HK-2 (cell line): ENCODE measurements around the gene SOD1.

Experiments used
- DNase-seq: peaks from one replicate; pipeline ENCODE4 v3.0.0-alpha.2; 2018; ENCODE audit not compliant: unreplicated experiment

Gene SOD1

GRCh38 chr21:31682620-31683019, 23.1 kb downstream of the SOD1 start:
- no peak for DNase-seq

GRCh38 chr21:31683029-31683428, 23.5 kb downstream of the SOD1 start:
- DNase-seq = no peak

- no peak for DNase-seq
These were observed 25.4 kb downstream of the SOD1 start for GRCh38 chr21:31684918-31685317.

GRCh38 chr21:31686272-31686915, 26.9 kb downstream of the SOD1 start:
- DNase-seq = no peak

- no peak for DNase-seq
These were observed 27.6 kb downstream of the SOD1 start for GRCh38 chr21:31687108-31687507.

GRCh38 chr21:31688603-31689368, 29.3 kb downstream of the SOD1 start:
- no peak for DNase-seq

GRCh38 chr21:31693222-31693621, 33.7 kb downstream of the SOD1 start:
- no peak for DNase-seq

- DNase-seq = no peak
These were observed 36.9 kb downstream of the SOD1 start for GRCh38 chr21:31696424-31696823.

- DNase-seq = no peak
These were observed 39.0 kb downstream of the SOD1 start for GRCh38 chr21:31698461-31698860.

GRCh38 chr21:31700040-31700439, 40.5 kb downstream of the SOD1 start:
- no peak for DNase-seq

GRCh38 chr21:31706562-31706961, 47.1 kb downstream of the SOD1 start:
- no peak for DNase-seq

- DNase-seq = no peak
These were observed 48.0 kb downstream of the SOD1 start for GRCh38 chr21:31707499-31707898.

GRCh38 chr21:31708541-31708940, 49.0 kb downstream of the SOD1 start:
- no peak for DNase-seq

GRCh38 chr21:31710586-31710985, 51.1 kb downstream of the SOD1 start:
- no peak for DNase-seq

GRCh38 chr21:31711326-31711725, 51.8 kb downstream of the SOD1 start:
- no peak for DNase-seq

- no peak for DNase-seq
These were observed 52.3 kb downstream of the SOD1 start for GRCh38 chr21:31711745-31712285.

- DNase-seq = no peak
These were observed 53.6 kb downstream of the SOD1 start for GRCh38 chr21:31713115-31713514.

GRCh38 chr21:31713973-31714740, 54.7 kb downstream of the SOD1 start:
- DNase-seq = no peak

GRCh38 chr21:31714741-31715365, 55.4 kb downstream of the SOD1 start:
- no peak for DNase-seq

GRCh38 chr21:31716106-31716505, 56.6 kb downstream of the SOD1 start:
- no peak for DNase-seq
